HG03045 (cell line): ENCODE measurements around the gene SEC16A.

Source experiments
- ATAC-seq: cut with Tn5 transposase; IDR thresholded peaks from one replicate; pipeline ENCODE4 v1.9.1; 2021; ENCODE audit warnings: mild to moderate bottlenecking, moderate library complexity; ENCODE audit not compliant: unreplicated experiment

SEC16A gene

GRCh38 chr9:136402067-136402466 is 80.8 kb downstream of the SEC16A start:
- ATAC-seq, result no peak

- ATAC-seq, result no peak
Measured at GRCh38 chr9:136401173-136401922, 81.5 kb downstream of the SEC16A start.

GRCh38 chr9:136400038-136400834 is 82.6 kb downstream of the SEC16A start, which contains the start of gene SNAPC4:
TSS of gene SNAPC4 (minus strand) at chr9:136400170. CDS start at chr9:136398428, 1,742 bp downstream.
- ATAC-seq, result peak; percentile 63

- ATAC-seq, result peak; percentile 34
Measured at GRCh38 chr9:136399176-136400037, 83.4 kb downstream of the SEC16A start.

- no peak for ATAC-seq
Measured at GRCh38 chr9:136398286-136398685, 84.6 kb downstream of the SEC16A start.

GRCh38 chr9:136397643-136398042 is 85.2 kb downstream of the SEC16A start:
- no peak for ATAC-seq

- ATAC-seq, result no peak
Measured at GRCh38 chr9:136396219-136396515, 86.7 kb downstream of the SEC16A start.

GRCh38 chr9:136395345-136396218 is 87.3 kb downstream of the SEC16A start:
- no peak for ATAC-seq

GRCh38 chr9:136395020-136395340 is 87.9 kb downstream of the SEC16A start:
- no peak for ATAC-seq

GRCh38 chr9:136394312-136395019 is 88.4 kb downstream of the SEC16A start:
- no peak for ATAC-seq

GRCh38 chr9:136393531-136393930 is 89.3 kb downstream of the SEC16A start:
- no peak for ATAC-seq

GRCh38 chr9:136392538-136393449 is 90.0 kb downstream of the SEC16A start:
- ATAC-seq, result no peak

- ATAC-seq, result no peak
Measured at GRCh38 chr9:136391737-136392537, 90.9 kb downstream of the SEC16A start.
